MM.1S (cell line): ENCODE data around the gene APPL2.
"Not testable (repeated sequence)": the region's sequence is repeated elsewhere in the genome, so short reads cannot be mapped to it uniquely, and the experiment has no call there.

Experiments
- DNase-seq: peaks from one replicate; pipeline ENCODE4 v3.0.0-alpha.2; 2015
- H2AFZ ChIP-seq: fragments of 300-600 bp; sonication (generic); 2 replicates; pipeline ENCODE4 v1.6.0; 2016; ENCODE audit warnings: antibody characterized with exemption, low read length
- H3F3A ChIP-seq: fragments of 300-600 bp; sonication (generic); 2 replicates; pipeline ENCODE4 v1.6.1; 2016; ENCODE audit warnings: mild to moderate bottlenecking, antibody characterized with exemption, low read length, moderate library complexity, mixed read lengths; ENCODE audit not compliant: insufficient read depth
- H3K27ac ChIP-seq: fragments of 300-600 bp; sonication (generic); 2 replicates; pipeline ENCODE4 v1.5.1; 2016; ENCODE audit warnings: mild to moderate bottlenecking, low read length
- H3K27me3 ChIP-seq: fragments of 300-600 bp; sonication (generic); replicated peaks from 2 replicates; pipeline ENCODE4 v1.6.0; 2016; ENCODE audit warnings: low read length; ENCODE audit not compliant: insufficient read depth
- H3K36me3 ChIP-seq: fragments of 300-600 bp; sonication (generic); replicated peaks from 2 replicates; pipeline ENCODE4 v1.6.1; 2016; ENCODE audit warnings: mild to moderate bottlenecking, low read length, mixed read lengths; ENCODE audit not compliant: insufficient read depth
- H3K4me1 ChIP-seq: fragments of 300-600 bp; sonication (generic); 2 replicates; pipeline ENCODE4 v1.6.1; 2016; ENCODE audit warnings: low read length, mixed read lengths
- H3K4me2 ChIP-seq: fragments of 300-600 bp; sonication (generic); 2 replicates; pipeline ENCODE4 v1.6.0; 2016; ENCODE audit warnings: low read depth, low read length
- H3K4me3 ChIP-seq: fragments of 300-600 bp; sonication (generic); 2 replicates; pipeline ENCODE4 v1.5.1; 2016; ENCODE audit warnings: low read length, mixed read lengths
- H3K79me2 ChIP-seq: fragments of 300-600 bp; sonication (generic); 2 replicates; pipeline ENCODE4 v1.6.1; 2016; ENCODE audit warnings: mixed run types, low read length, mixed read lengths
- H3K9ac ChIP-seq: fragments of 300-600 bp; sonication (generic); 2 replicates; pipeline ENCODE4 v1.6.1; 2016; ENCODE audit warnings: low read length, mixed read lengths
- H3K9me2 ChIP-seq: fragments of 300-600 bp; sonication (generic); replicated peaks from 2 replicates; pipeline ENCODE4 v1.6.1; 2016; ENCODE audit warnings: mild to moderate bottlenecking, low read length, mixed read lengths; ENCODE audit not compliant: insufficient read depth
- H3K9me3 ChIP-seq: fragments of 300-600 bp; sonication (generic); replicated peaks from 2 replicates; pipeline ENCODE4 v1.6.1; 2016; ENCODE audit warnings: mild to moderate bottlenecking, low read length, mixed read lengths; ENCODE audit not compliant: insufficient read depth
- H4K20me1 ChIP-seq: fragments of 300-600 bp; sonication (generic); 2 replicates; pipeline ENCODE4 v1.6.1; 2016; ENCODE audit warnings: mild to moderate bottlenecking, low read length, moderate library complexity, mixed read lengths; ENCODE audit not compliant: insufficient read depth
- CTCF ChIP-seq: fragments of 300-600 bp; sonication (generic); IDR thresholded peaks from 2 replicates; pipeline ENCODE4 v1.5.1; 2016; ENCODE audit warnings: antibody characterized with exemption, low read length, mixed read lengths
- EZH2 ChIP-seq: fragments of 300-600 bp; sonication (generic); optimal IDR thresholded peaks from 2 replicates; pipeline ENCODE3; 2017; ENCODE audit warnings: low read depth, mild to moderate bottlenecking, antibody characterized with exemption, low read length, mixed read lengths
- EZH2phosphoT487 ChIP-seq: fragments of 300-600 bp; sonication (generic); IDR thresholded peaks from 2 replicates; pipeline ENCODE4 v1.6.1; 2018; ENCODE audit warnings: antibody characterized with exemption, low read length

APPL2 gene

GRCh38 chr12:105256921-105257320 is 20.9 kb upstream of the APPL2 start:
- no peaks in the 10 kb centered on the region for H3K9me3 ChIP-seq
- H4K20me1 ChIP-seq, result no peaks in the 10 kb centered on the region
- no peaks in the 10 kb centered on the region for H3F3A ChIP-seq
- H3K4me3 ChIP-seq, result no peak overlapping the region
- H3K4me1 ChIP-seq, result 0 out of 2 replicates have a peak, but pooled peaks cover 12% of the 10 kb centered on the region
- no peak for DNase-seq
- no peak overlapping the region for H2AFZ ChIP-seq
- H3K9me2 ChIP-seq, result no peaks in the 10 kb centered on the region
- no peak overlapping the region for H3K4me2 ChIP-seq
- no peaks in the 10 kb centered on the region for H3K27me3 ChIP-seq
- no peak overlapping the region for H3K9ac ChIP-seq
- no peaks in the 10 kb centered on the region for H3K36me3 ChIP-seq
- no peaks in the 10 kb centered on the region for H3K79me2 ChIP-seq
- TF ChIP-seq EZH2, result no peak
- H3K27ac ChIP-seq, result no peak overlapping the region

GRCh38 chr12:105256431-105256830 is 20.5 kb upstream of the APPL2 start:
- not testable (repeated sequence) for H3K36me3 ChIP-seq, H3F3A ChIP-seq, H3K4me3 ChIP-seq, H3K9me3 ChIP-seq, H3K79me2 ChIP-seq, H3K4me2 ChIP-seq, H3K27me3 ChIP-seq, DNase-seq, H3K27ac ChIP-seq, H2AFZ ChIP-seq, H3K9me2 ChIP-seq, H3K4me1 ChIP-seq, H4K20me1 ChIP-seq, H3K9ac ChIP-seq

GRCh38 chr12:105256011-105256410 is 20.0 kb upstream of the APPL2 start:
- no peak overlapping the region for H3K27ac ChIP-seq
- TF ChIP-seq EZH2 (no peak), EZH2phosphoT487 (no peak), CTCF (no peak)
- H3K9me3 ChIP-seq, result no peaks in the 10 kb centered on the region
- H3K27me3 ChIP-seq, result no peaks in the 10 kb centered on the region
- no peak overlapping the region for H2AFZ ChIP-seq
- no peak overlapping the region for H3K9ac ChIP-seq
- no peaks in the 10 kb centered on the region for H3K9me2 ChIP-seq
- no peak overlapping the region for H3K4me3 ChIP-seq
- no peak overlapping the region for H3K4me2 ChIP-seq
- 0 out of 2 replicates have a peak, but pooled peaks cover 6% of the 10 kb centered on the region for H3K4me1 ChIP-seq
- H3F3A ChIP-seq, result no peaks in the 10 kb centered on the region
- no peaks in the 10 kb centered on the region for H3K79me2 ChIP-seq
- no peaks in the 10 kb centered on the region for H4K20me1 ChIP-seq
- no peak for DNase-seq
- H3K36me3 ChIP-seq, result no peaks in the 10 kb centered on the region

- no peaks in the 10 kb centered on the region for H3F3A ChIP-seq
- TF ChIP-seq EZH2, result no peak
- no peak for TF ChIP-seq CTCF
- TF ChIP-seq EZH2phosphoT487, result no peak
These were observed 18.0 kb upstream of the APPL2 start for GRCh38 chr12:105253866-105254513.

More at GRCh38 chr12:105253866-105254513, 18.0 kb upstream of the APPL2 start:
- Histone ChIP-seq H3K4me2 (no peak overlapping the region), H3K79me2 (no peaks in the 10 kb centered on the region), H3K27me3 (no peaks in the 10 kb centered on the region), H2AFZ (no peak overlapping the region), H3K4me1 (no peaks in the 10 kb centered on the region), H3K9ac (no peak overlapping the region), H3K4me3 (no peak overlapping the region), H3K9me3 (no peaks in the 10 kb centered on the region), H3K36me3 (no peaks in the 10 kb centered on the region), H4K20me1 (no peaks in the 10 kb centered on the region), H3K27ac (no peak overlapping the region), H3K9me2 (no peaks in the 10 kb centered on the region)
- no peak for DNase-seq
